ENCODE measurements around the gene NT5C1B.

DNA sequence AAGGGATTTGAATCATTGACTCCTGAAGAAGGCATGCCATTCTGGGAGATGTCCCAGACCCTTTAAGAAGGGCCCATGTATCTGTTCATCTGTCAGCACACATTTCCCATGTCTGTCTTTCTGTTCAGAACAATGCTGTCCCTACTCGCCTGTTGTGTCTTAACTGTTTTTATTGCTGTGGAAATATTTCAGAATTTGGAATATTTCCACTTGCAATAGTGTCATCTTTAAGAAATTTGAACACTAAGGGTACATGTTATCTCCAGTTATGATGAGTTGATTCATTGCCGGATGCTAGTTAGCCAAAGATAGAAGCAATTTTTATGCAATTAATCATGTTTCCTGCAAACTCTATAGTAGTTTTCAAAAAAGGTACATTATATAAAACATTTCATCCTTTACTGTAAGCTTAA lies 36.9 kb upstream of the NT5C1B start:
- TF ChIP-seq EZH2 (IDR thresholded peaks at IDR 0.05; ENCODE audit: borderline replicate concordance, low read length), result no peak
- TF ChIP-seq CTCF (IDR thresholded peaks at IDR 0.05; ENCODE audit: low read length), result no peak
